ENCODE data around the gene COPB2.

COPB2 gene

GRCh38 chr3:139326131-139326530 is 63.3 kb downstream of the COPB2 start:
- DNase-seq, result no peak

GRCh38 chr3:139325551-139325950 is 63.9 kb downstream of the COPB2 start:
- no peak for DNase-seq

GRCh38 chr3:139324456-139324855 is 65.0 kb downstream of the COPB2 start:
- DNase-seq, result no peak

- DNase-seq, result no peak
These were observed 66.3 kb downstream of the COPB2 start for GRCh38 chr3:139323146-139323545.

GRCh38 chr3:139322346-139322745 is 67.1 kb downstream of the COPB2 start:
- DNase-seq, result no peak

- DNase-seq, result no peak
These were observed 68.7 kb downstream of the COPB2 start for GRCh38 chr3:139320551-139321309.

- no peak for DNase-seq
These were observed 69.7 kb downstream of the COPB2 start for GRCh38 chr3:139319428-139320402.

- no peak for DNase-seq
These were observed 70.6 kb downstream of the COPB2 start for GRCh38 chr3:139318826-139319225.

- DNase-seq, result no peak
These were observed 71.0 kb downstream of the COPB2 start for GRCh38 chr3:139318431-139318816.

GRCh38 chr3:139317660-139318430 is 71.6 kb downstream of the COPB2 start:
- no peak for DNase-seq

- no peak for DNase-seq
These were observed 72.2 kb downstream of the COPB2 start for GRCh38 chr3:139317215-139317614.

- DNase-seq, result no peak
These were observed 75.5 kb downstream of the COPB2 start for GRCh38 chr3:139313921-139314320.

GRCh38 chr3:139312959-139313358 is 76.5 kb downstream of the COPB2 start:
- no peak for DNase-seq

GRCh38 chr3:139312416-139312815 is 77.0 kb downstream of the COPB2 start:
- DNase-seq, result no peak

GRCh38 chr3:139311557-139311956 is 77.9 kb downstream of the COPB2 start:
- no peak for DNase-seq

- DNase-seq, result no peak
These were observed 78.9 kb downstream of the COPB2 start for GRCh38 chr3:139310474-139310933.

- DNase-seq, result no peak
These were observed 79.6 kb downstream of the COPB2 start for GRCh38 chr3:139309880-139310279.

- DNase-seq, result no peak
These were observed 80.3 kb downstream of the COPB2 start for GRCh38 chr3:139309061-139309591.

GRCh38 chr3:139308560-139308959 is 80.9 kb downstream of the COPB2 start:
- DNase-seq, result no peak

GRCh38 chr3:139307601-139308555 is 81.6 kb downstream of the COPB2 start:
- DNase-seq, result no peak
